Endodermal cell (in vitro differentiated cells): ENCODE data around the gene DVL2. TPM values are rescaled to one million over a fixed set of nuclear protein-coding genes. Genes with fewer than 3 reads are reported as not detected.

Source experiments
- DNase-seq: peaks from one replicate; pipeline ENCODE4 v3.0.0-alpha.2; 2017
- H3K27ac ChIP-seq: 2 replicates; pipeline ENCODE4 v1.5.1; 2013; ENCODE audit warnings: mild to moderate bottlenecking, low read depth, low read length, moderate library complexity
- H3K27me3 ChIP-seq: 2 replicates; pipeline ENCODE4 v1.6.1; 2013; ENCODE audit warnings: mild to moderate bottlenecking, low read length, moderate library complexity; ENCODE audit not compliant: insufficient read depth, control insufficient read depth, poor library complexity, severe bottlenecking
- H3K36me3 ChIP-seq: 2 replicates; pipeline ENCODE4 v1.7.0; 2013; ENCODE audit warnings: mild to moderate bottlenecking, low read length, moderate library complexity; ENCODE audit not compliant: control insufficient read depth, insufficient read depth
- H3K4me1 ChIP-seq: one replicate; pipeline ENCODE4 v1.7.0; 2013; ENCODE audit warnings: low read length; ENCODE audit not compliant: control insufficient read depth, insufficient read depth
- H3K4me3 ChIP-seq: 2 replicates; pipeline ENCODE4 v1.5.1; 2013; ENCODE audit warnings: mild to moderate bottlenecking, low read length, moderate library complexity
- H3K9ac ChIP-seq: 2 replicates; pipeline ENCODE4 v1.6.1; 2013; ENCODE audit warnings: mild to moderate bottlenecking, low read length, moderate library complexity; ENCODE audit not compliant: poor library complexity, severe bottlenecking; ENCODE audit errors: extremely low read depth
- H3K9me3 ChIP-seq: 2 replicates; pipeline ENCODE4 v1.6.1; 2013; ENCODE audit warnings: mild to moderate bottlenecking, low read length, moderate library complexity; ENCODE audit not compliant: control insufficient read depth
- H3K27ac Mint-ChIP-seq: 2 replicates; pipeline ENCODE4 v1.8.0; 2020; ENCODE audit warnings: mixed read lengths
- H3K27me3 Mint-ChIP-seq: 2 replicates; pipeline ENCODE4 v1.8.0; 2021; ENCODE audit warnings: mild to moderate bottlenecking, mixed read lengths; ENCODE audit not compliant: insufficient read depth
- H3K36me3 Mint-ChIP-seq: 2 replicates; pipeline ENCODE4 v1.8.0; 2020; ENCODE audit warnings: low read depth, mixed read lengths
- H3K4me1 Mint-ChIP-seq: 2 replicates; pipeline ENCODE4 v1.8.0; 2020; ENCODE audit warnings: mixed read lengths
- H3K4me3 Mint-ChIP-seq: 2 replicates; pipeline ENCODE4 v1.8.0; 2020; ENCODE audit warnings: mild to moderate bottlenecking, moderate library complexity, mixed read lengths
- H3K9me3 Mint-ChIP-seq: 2 replicates; pipeline ENCODE4 v1.8.0; 2020; ENCODE audit warnings: mild to moderate bottlenecking, mixed read lengths
- WGBS, 2 experiments: methylation state at CpG; one replicate each; pipeline versions ENCODE4 v1.1.5 to v1.1.7; 2013; ENCODE audit warnings: missing lambda C conversion rate in 2 of 2, mixed read lengths in 1 of 2; ENCODE audit not compliant: insufficient coverage in 1 of 2, insufficient read length in 1 of 2; 5-methylcytosine and 5-hydroxymethylcytosine counted together
- total RNA-seq, 2 donors: library from RNA; stranded (reverse); fragmentation: NEBNext Ultra II Directional in 1 of 2; extraction: Animal tissue kit (Norgen Biotek cat#: 25700) in 1 of 2; gene quantifications; 2 replicates in 1 of 2; 3 replicates in 1 of 2; pipeline ENCODE4 v1.2.1, GENCODE V29; 2021
- TF ChIP-seq, protein P1 (sequence below): fragments of 200-600 bp; sonication (generic); conservative IDR thresholded peaks from 2 replicates; pipeline ENCODE4 v1.5.0; 2021; ENCODE audit warnings: antibody characterized with exemption, mild to moderate bottlenecking

DVL2 gene
- total RNA-seq, 2 donors from 2014 or later = 98.2 to 116 TPM

DNA sequence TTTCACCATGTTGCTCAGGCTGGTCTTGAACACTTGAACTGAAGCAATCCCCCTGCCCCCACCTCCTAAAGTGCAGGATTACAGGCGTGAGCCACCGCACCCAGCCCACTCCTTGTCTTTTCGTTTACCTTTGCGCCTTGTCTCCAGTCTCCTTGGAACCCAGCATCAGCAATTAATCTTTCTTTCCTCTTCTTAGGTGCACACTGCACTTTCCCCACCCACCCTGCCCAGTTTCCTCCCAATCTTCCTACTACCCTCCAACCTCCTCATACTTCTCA lies 29.4 kb upstream of the DVL2 start:
- Histone ChIP-seq H3K4me3 (peak overlapping the region; percentile 73), H3K9me3 (no peaks in the 10 kb centered on the region), H3K4me1 (no peaks in the 10 kb centered on the region), H3K27ac (no peak overlapping the region), H3K9ac (no peak overlapping the region), H3K27me3 (peaks cover 36% of the 10 kb centered on the region), H3K36me3 (peaks cover 9% of the 10 kb centered on the region)
- no peaks in the 10 kb centered on the region for H3K9me3 Mint-ChIP-seq
- H3K27ac Mint-ChIP-seq = peak overlapping the region; percentile 95
- TF ChIP-seq, protein P1, sequence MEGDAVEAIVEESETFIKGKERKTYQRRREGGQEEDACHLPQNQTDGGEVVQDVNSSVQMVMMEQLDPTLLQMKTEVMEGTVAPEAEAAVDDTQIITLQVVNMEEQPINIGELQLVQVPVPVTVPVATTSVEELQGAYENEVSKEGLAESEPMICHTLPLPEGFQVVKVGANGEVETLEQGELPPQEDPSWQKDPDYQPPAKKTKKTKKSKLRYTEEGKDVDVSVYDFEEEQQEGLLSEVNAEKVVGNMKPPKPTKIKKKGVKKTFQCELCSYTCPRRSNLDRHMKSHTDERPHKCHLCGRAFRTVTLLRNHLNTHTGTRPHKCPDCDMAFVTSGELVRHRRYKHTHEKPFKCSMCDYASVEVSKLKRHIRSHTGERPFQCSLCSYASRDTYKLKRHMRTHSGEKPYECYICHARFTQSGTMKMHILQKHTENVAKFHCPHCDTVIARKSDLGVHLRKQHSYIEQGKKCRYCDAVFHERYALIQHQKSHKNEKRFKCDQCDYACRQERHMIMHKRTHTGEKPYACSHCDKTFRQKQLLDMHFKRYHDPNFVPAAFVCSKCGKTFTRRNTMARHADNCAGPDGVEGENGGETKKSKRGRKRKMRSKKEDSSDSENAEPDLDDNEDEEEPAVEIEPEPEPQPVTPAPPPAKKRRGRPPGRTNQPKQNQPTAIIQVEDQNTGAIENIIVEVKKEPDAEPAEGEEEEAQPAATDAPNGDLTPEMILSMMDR = no peak
- 67 to 70% methylated on average over 4 of the region's 4 CpGs for WGBS, 2 experiments
- peak overlapping the region; percentile 98 for H3K4me3 Mint-ChIP-seq
- H3K4me1 Mint-ChIP-seq = peaks cover 12% of the 10 kb centered on the region
- no peaks in the 10 kb centered on the region for H3K27me3 Mint-ChIP-seq
- H3K36me3 Mint-ChIP-seq = peaks cover 10% of the 10 kb centered on the region
- no peak for DNase-seq

DNA sequence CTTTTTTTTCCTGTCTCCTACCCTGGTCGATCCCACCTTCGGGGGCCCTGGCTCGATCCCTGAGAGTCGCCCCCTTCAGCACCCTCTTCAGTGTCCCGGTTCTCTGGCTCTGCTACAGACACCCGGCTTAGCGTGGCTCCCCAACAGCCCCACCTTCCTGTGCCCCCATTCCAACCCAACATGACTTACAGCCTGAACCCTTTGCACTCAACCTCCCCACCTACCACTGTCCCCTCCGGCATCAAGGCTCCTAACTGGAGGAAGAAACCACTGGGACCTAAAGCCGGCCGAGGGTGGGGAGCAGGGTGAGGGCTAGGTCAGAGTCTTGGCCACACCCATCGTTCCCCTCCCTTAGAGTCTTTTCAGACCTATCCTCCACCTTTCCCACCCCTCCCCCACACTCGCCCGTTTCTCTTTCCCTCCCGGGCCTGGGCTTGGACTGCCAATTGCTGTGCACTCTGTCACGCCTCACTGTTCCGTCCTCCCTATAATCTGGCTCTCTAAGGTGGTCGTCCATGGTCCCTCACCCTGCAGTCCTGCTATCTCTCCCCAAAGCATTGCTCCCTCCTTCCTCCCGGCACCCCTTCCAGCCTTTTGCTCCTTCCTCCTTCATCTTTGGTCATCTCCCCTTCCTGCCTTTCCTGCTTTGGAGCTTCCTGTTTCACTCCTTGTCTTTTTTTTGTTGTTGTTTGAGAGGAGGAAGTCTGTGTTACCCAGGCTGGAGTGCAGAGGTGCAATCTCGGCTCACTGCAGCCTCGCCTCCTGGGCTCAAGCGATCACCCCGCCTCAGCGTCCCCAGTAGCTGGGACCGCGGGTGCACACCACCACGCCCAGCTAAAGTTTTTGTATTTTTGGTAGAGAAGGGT lies 28.9 kb upstream of the DVL2 start:
- H3K27ac Mint-ChIP-seq = peak overlapping the region; percentile 95
- Histone ChIP-seq H3K27me3 (peaks cover 36% of the 10 kb centered on the region), H3K4me3 (peak overlapping the region; percentile 73), H3K9ac (peak overlapping the region; percentile 4), H3K9me3 (no peaks in the 10 kb centered on the region), H3K36me3 (peaks cover 14% of the 10 kb centered on the region), H3K4me1 (no peaks in the 10 kb centered on the region), H3K27ac (no peak overlapping the region)
- DNase-seq = peak; percentile 98
- H3K9me3 Mint-ChIP-seq = no peaks in the 10 kb centered on the region
- H3K4me1 Mint-ChIP-seq = peaks cover 12% of the 10 kb centered on the region
- TF ChIP-seq, protein P1 = no peak
- H3K27me3 Mint-ChIP-seq = no peaks in the 10 kb centered on the region
- WGBS, 2 experiments = 20 to 33% methylated on average over 14 to 23 of the region's 26 CpGs
- H3K4me3 Mint-ChIP-seq = peak overlapping the region; percentile 98
- peaks cover 14% of the 10 kb centered on the region for H3K36me3 Mint-ChIP-seq

DNA sequence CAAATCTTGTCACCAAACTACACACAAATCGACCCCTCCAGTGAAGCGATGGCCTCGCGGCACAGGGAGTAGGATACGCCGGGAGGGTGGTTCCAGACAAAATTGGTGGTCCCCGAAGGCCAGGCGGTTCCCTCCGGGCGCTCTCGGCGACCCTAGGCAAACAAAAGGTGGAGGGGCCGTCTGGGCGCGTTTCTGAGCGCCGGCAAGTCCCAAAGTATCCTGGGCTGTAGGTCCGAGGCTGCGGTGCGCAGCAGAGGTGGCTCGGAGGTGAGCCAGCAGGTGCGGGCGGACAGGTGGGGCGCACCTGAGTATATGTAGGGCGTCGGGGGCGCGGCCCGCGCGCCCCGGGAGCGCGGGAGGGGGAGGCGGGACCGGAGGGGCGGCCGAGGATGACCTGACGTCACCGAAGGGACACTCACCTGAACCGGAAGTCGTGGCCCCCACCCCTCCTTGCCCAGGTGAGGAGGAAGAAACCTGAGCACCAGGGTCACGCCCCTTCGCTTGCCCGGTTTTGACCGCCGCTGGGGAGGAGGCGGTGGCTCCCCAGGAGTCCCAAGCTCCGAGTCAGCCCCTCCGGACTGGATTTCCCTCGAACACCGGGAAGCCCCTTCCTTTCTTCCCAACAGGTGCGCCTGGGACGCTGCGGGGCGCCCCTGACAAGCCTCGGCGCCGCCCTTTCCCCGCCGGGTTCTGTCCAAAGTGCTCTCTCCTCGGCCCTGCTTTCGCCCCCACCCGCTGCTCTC lies 28.0 kb upstream of the DVL2 start, which contains the start of gene CLDN7:
CLDN7 (minus strand) TSS at position 287 of the 743 bp plus-strand sequence. CDS start 435 bp downstream, outside the sequence.
- H3K9me3 ChIP-seq = no peaks in the 10 kb centered on the region
- H3K27me3 ChIP-seq = peaks cover 36% of the 10 kb centered on the region
- H3K4me3 ChIP-seq = peak within 1 kb of the TSS; percentile 73
- no peaks in the 10 kb centered on the region for H3K4me1 ChIP-seq
- H3K27ac Mint-ChIP-seq = peak within 1 kb of the TSS; percentile 97
- no peak within 1 kb of the TSS for H3K27ac ChIP-seq
- 4 to 5% methylated on average over 26 to 64 of the region's 64 CpGs for whole genome bisulfite sequencing, 2 experiments
- peaks cover 15% of the 10 kb centered on the region for H3K36me3 Mint-ChIP-seq
- no peaks in the 10 kb centered on the region for H3K27me3 Mint-ChIP-seq
- H3K9ac ChIP-seq = peak within 1 kb of the TSS; percentile 68
- no peaks in the 10 kb centered on the region for H3K9me3 Mint-ChIP-seq
- peak within 1 kb of the TSS; percentile 98 for H3K4me3 Mint-ChIP-seq
- H3K36me3 ChIP-seq = peaks cover 14% of the 10 kb centered on the region
- TF ChIP-seq, protein P1 = peak; percentile 59
- peak; percentile 99 for DNase-seq
- peaks cover 12% of the 10 kb centered on the region for H3K4me1 Mint-ChIP-seq
